Psoas muscle (tissue), 8 donors: ENCODE measurements around the gene PKHD1. TPM values are rescaled to one million over a fixed set of nuclear protein-coding genes. Genes with fewer than 3 reads are reported as not detected.

Source experiments
- ATAC-seq, 4 donors: fragments of 200-7000 bp; cut with Tn5 transposase; one replicate each; pipeline ENCODE4 v1.9.1; 2020; ENCODE audit warnings: moderate library complexity in 3 of 4, mild to moderate bottlenecking in 2 of 4
- DNase-seq, 2 donors: peaks; one replicate each; pipeline ENCODE4 v3.0.0-alpha.2; 2020
- H3K27ac ChIP-seq: fragments of 200-600 bp; one replicate; pipeline ENCODE4 v1.8.0; 2022
- H3K27me3 ChIP-seq, 3 donors: fragments of 200-600 bp in 1 of 3; one replicate each; pipeline versions ENCODE4 v1.6.1 to v1.8.0; 2013 to 2022; ENCODE audit warnings: low read length in 2 of 3, mild to moderate bottlenecking in 2 of 3, moderate library complexity in 1 of 3; ENCODE audit not compliant: insufficient read depth in 3 of 3
- H3K36me3 ChIP-seq, 2 donors: fragments of 200-600 bp in 1 of 2; one replicate each; pipeline versions ENCODE4 v1.6.1 to v1.8.0; 2013 to 2022; ENCODE audit warnings: low read depth in 1 of 2, mild to moderate bottlenecking in 1 of 2, moderate library complexity in 1 of 2; ENCODE audit not compliant: insufficient read depth in 1 of 2
- H3K4me1 ChIP-seq: fragments of 200-600 bp; one replicate; pipeline ENCODE4 v1.8.0; 2022
- H3K4me3 ChIP-seq: fragments of 200-600 bp; one replicate; pipeline ENCODE4 v1.8.0; 2022; ENCODE audit warnings: mild to moderate bottlenecking
- H3K9me3 ChIP-seq: fragments of 200-600 bp; one replicate; pipeline ENCODE4 v1.8.0; 2022
- WGBS, 3 donors: extraction: QIAGEN DNeasy Blood & Tissue Kit; methylation state at CpG; one replicate each; pipeline versions ENCODE4 v1.1.6 to v1.1.7; 2013; 5-methylcytosine and 5-hydroxymethylcytosine counted together
- intact Hi-C, 2 donors: fragments of 100-400 bp; cut with DNase I; formaldehyde crosslinking; loops; one replicate each; pipeline versions ENCODE4 v1.11.0 to v1.14.2; 2022
- polyA plus RNA-seq, 3 donors: library from polyadenylated mRNA; stranded (reverse); fragments of 200-250 nt; gene quantifications; one replicate each; pipeline ENCODE4 v1.2.3, GENCODE V29; 2013
- total RNA-seq, 4 donors: library from RNA; stranded (reverse); fragmentation: NEBNext Ultra II Directional in 2 of 4; extraction: Animal tissue kit (Norgen Biotek cat#: 25700) in 2 of 4; gene quantifications; one replicate each; pipeline versions ENCODE4 v1.2.1 to v1.2.4, GENCODE V29; 2021 to 2023
- TF ChIP-seq, protein P1 (sequence below): fragments of 200-600 bp; IDR thresholded peaks from one replicate; pipeline ENCODE4 v1.8.0; 2022; ENCODE audit warnings: antibody characterized with exemption
- donor health status: healthy with polysubstance abuse.
- donor health status: DM: no; HTN: no; CAD: no; lungs with moderate emphysema.
- donor health status: Bipolar disorder and iron deficiency.
- donor health status: healthy.
- donor health status: DM: yes; HTN: yes; CAD: no.
- donor health status: DM: no; HTN: no; CAD: no.
- donor health status: DM: no; HTN: no; CAD: no.
- donor health status: DM: yes; HTN: yes; CAD: no.

The PKHD1 gene
- total and polyA plus RNA-seq, 7 donors = under 0.01 to 0.11 (median 0.02) TPM; not detected in 2

DNA sequence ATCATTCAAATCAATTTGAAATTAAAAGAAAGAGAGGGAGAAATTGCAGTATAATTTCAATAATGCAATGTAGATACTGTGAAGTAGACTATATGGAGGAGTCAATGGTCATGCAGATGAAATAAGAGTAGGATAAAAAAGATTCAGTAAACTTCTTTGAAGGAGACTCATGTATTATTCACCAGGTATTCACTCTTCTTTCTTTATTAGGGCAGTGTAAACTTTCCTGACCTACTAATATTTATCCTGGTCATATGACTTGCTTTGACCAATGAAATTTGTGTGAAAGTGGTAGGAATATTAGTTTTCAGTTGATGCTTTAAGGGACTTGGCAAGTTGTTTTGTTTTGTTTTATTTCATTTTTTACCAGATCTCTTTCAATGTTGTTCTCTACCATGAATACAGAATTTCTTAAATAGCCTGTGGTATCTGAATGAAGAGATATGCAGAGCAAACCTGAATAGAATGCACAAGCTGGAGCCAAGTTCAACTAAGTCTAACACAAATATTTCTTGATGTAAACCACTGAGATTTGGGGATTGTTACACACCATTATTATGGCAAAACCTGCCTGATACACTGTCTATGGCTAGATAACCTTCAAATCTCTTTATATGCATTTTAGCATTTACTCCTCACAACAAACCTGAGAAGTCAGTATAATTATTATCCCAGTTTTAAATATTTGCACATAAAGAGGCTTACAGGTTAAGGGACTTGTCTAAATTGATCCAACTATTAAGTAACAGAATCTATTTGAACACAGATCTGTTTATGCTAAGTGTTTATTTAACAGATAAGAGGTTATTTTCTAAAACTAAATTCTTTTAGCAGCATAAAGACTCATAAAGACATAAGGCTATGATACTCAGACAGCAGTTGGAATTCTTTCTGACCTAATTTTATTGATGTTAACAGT, 311.2 kb downstream of the PKHD1 start:
- no peaks in the 10 kb centered on the region for H3K27me3 ChIP-seq
- H3K4me1 ChIP-seq = no peaks in the 10 kb centered on the region
- no peak overlapping the region for H3K27ac ChIP-seq
- intact Hi-C loops = no loop called here
- no peak for DNase-seq
- no peaks in the 10 kb centered on the region for H3K36me3 ChIP-seq
- ATAC-seq = no peak
- no peak overlapping the region for H3K4me3 ChIP-seq
- no peaks in the 10 kb centered on the region for H3K9me3 ChIP-seq
- TF ChIP-seq, protein P1, sequence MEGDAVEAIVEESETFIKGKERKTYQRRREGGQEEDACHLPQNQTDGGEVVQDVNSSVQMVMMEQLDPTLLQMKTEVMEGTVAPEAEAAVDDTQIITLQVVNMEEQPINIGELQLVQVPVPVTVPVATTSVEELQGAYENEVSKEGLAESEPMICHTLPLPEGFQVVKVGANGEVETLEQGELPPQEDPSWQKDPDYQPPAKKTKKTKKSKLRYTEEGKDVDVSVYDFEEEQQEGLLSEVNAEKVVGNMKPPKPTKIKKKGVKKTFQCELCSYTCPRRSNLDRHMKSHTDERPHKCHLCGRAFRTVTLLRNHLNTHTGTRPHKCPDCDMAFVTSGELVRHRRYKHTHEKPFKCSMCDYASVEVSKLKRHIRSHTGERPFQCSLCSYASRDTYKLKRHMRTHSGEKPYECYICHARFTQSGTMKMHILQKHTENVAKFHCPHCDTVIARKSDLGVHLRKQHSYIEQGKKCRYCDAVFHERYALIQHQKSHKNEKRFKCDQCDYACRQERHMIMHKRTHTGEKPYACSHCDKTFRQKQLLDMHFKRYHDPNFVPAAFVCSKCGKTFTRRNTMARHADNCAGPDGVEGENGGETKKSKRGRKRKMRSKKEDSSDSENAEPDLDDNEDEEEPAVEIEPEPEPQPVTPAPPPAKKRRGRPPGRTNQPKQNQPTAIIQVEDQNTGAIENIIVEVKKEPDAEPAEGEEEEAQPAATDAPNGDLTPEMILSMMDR = no peak

DNA sequence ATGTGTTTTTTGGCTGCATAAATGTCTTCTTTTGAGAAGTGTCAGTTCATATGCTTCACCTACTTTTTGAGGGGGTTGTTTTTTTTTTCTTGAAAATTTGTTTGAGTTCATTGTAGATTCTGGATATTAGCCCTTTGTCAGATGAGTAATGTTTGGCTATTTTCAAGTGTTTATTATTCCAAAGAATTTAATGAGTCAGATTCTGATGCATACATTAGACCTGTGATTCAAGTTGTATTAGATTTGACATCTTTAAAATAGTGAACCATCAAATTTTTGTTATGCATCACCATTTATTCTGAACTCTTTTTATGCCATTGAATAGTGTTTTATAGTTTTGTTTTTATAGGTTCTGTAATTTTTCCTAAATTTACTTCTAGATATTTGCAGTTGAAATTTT, 319.3 kb downstream of the PKHD1 start:
- Histone ChIP-seq H3K36me3 (no peaks in the 10 kb centered on the region), H3K4me1 (no peaks in the 10 kb centered on the region), H3K27me3 (no peaks in the 10 kb centered on the region), H3K27ac (no peak overlapping the region), H3K4me3 (no peak overlapping the region), H3K9me3 (no peaks in the 10 kb centered on the region)
- ATAC-seq (no peak), DNase-seq (no peak)
- TF ChIP-seq, protein P1 = no peak
- intact Hi-C loops = no loop called here

DNA sequence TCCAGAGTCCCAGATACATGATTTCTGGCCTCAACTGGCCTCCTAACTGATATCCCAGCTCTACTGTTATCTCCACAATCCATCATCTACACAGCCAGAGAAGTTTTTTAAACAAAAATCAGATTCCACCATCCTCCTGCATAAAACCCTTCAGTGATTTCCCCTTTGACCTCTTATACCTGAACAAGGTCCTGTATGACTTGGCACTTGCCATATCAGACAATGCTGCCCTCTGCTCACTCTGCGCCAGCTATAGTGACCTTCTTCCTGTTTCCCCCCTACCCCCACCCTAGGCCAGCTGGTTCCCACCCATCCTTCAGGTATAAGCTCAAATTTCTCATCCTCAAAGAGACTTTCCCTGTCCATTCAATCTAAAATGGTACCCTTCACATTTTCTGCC, 322.2 kb downstream of the PKHD1 start:
- DNase-seq (no peak), ATAC-seq (no peak)
- Histone ChIP-seq H3K4me1 (no peaks in the 10 kb centered on the region), H3K4me3 (no peak overlapping the region), H3K27ac (no peak overlapping the region), H3K36me3 (no peaks in the 10 kb centered on the region), H3K27me3 (no peaks in the 10 kb centered on the region), H3K9me3 (no peaks in the 10 kb centered on the region)
- intact Hi-C loops = no loop called here
- 0 to 93% (median 93%) methylated on average over 1 of the region's 1 CpG for WGBS, 3 donors
- TF ChIP-seq, protein P1 = no peak

DNA sequence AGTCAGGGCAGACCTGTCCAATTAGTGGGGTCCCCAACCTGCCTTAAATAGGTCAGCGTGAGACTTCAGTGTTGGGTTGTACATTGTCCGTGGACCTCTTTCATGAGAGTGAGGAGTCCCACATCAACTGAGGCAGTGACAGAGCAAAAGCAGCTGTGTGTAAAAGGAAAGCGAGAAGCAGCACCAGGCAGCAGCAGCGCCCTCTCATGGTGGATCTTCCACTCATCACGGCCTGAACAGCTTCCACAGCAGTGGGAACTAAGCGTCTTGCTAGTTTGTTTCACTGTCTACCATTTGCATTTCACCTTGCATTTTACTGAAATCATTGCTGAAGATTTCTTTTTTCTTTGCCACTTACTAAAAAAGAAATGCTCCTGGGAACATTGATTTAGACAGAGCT, 333.8 kb downstream of the PKHD1 start:
- TF ChIP-seq, protein P1 = peak; percentile 5
- Histone ChIP-seq H3K4me1 (no peaks in the 10 kb centered on the region), H3K4me3 (no peak overlapping the region), H3K27me3 (no peaks in the 10 kb centered on the region), H3K36me3 (no peaks in the 10 kb centered on the region), H3K9me3 (no peaks in the 10 kb centered on the region), H3K27ac (no peak overlapping the region)
- intact Hi-C loops = no loop called here
- no peak for DNase-seq
- WGBS, 3 donors = 29 to 36% (median 31%) methylated on average over 6 of the region's 6 CpGs
- no peak for ATAC-seq

DNA sequence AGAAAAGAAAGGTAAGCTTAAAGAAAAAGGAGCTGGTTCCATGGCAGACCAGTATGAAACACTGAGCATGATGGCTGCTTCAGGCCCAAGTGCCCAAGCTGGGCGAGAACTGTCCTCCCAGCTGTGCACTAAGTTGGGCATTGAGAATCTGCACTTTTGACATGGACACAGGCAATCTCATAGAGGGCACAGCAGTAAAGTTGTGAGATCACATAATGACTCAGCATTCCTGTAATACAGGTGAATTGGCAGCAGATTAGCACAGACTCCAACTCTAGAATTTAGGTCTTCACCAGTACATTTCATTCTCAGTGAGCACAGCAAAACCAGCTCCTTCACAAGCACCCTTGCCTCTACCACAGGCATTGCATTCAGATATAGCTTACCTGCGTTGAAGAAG, 343.4 kb downstream of the PKHD1 start:
- no peak overlapping the region for H3K27ac ChIP-seq
- H3K36me3 ChIP-seq = no peaks in the 10 kb centered on the region
- WGBS, 3 donors = 84 to 89% (median 88%) methylated on average over 2 of the region's 2 CpGs
- no peak for ATAC-seq
- TF ChIP-seq, protein P1 = no peak
- H3K4me3 ChIP-seq = no peak overlapping the region
- no peak for DNase-seq
- H3K4me1 ChIP-seq = no peaks in the 10 kb centered on the region
- intact Hi-C loops = no loop called here
- no peaks in the 10 kb centered on the region for H3K27me3 ChIP-seq
- H3K9me3 ChIP-seq = no peaks in the 10 kb centered on the region
